ENCODE data around the gene TTC28. TPM values are rescaled to one million over a fixed set of nuclear protein-coding genes. Genes with fewer than 3 reads are reported as not detected.

Gene TTC28
- total and polyA plus RNA-seq, 12 donors = 2.1 to 27.7 (median 20.4) TPM

DNA sequence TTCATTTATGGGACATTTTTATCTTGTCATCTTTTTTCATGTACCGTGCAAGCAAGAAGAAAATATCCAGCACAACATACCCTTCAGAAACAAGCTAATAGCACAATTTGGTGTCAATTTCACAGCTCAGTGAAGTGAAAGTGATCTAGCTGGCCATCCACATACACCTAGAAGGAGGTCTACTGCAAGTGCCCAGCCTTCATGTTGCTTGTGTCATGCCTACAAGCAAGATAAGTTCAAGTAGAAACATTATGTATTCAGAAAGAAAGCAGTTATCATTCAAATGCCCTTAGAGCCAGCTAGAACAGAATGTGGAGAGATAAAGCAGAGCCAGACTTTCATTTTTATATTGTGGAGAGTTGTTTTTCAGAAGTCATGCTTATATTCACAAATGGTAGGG, 434.9 kb downstream of the TTC28 start:
- TF ChIP-seq, protein P1, sequence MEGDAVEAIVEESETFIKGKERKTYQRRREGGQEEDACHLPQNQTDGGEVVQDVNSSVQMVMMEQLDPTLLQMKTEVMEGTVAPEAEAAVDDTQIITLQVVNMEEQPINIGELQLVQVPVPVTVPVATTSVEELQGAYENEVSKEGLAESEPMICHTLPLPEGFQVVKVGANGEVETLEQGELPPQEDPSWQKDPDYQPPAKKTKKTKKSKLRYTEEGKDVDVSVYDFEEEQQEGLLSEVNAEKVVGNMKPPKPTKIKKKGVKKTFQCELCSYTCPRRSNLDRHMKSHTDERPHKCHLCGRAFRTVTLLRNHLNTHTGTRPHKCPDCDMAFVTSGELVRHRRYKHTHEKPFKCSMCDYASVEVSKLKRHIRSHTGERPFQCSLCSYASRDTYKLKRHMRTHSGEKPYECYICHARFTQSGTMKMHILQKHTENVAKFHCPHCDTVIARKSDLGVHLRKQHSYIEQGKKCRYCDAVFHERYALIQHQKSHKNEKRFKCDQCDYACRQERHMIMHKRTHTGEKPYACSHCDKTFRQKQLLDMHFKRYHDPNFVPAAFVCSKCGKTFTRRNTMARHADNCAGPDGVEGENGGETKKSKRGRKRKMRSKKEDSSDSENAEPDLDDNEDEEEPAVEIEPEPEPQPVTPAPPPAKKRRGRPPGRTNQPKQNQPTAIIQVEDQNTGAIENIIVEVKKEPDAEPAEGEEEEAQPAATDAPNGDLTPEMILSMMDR (IDR thresholded peaks at IDR 0.05) = no peak
- no peaks in the 10 kb centered on the region for H3K36me3 ChIP-seq
- ATAC-seq = peak in 6 of 8 donors; percentile 21 to 71 (median 53)
- H3K4me3 ChIP-seq = peak overlapping the region in 1 of 10 donors; percentile 0
- no peak for DNase-seq
- H3K27me3 ChIP-seq = no peaks in the 10 kb centered on the region
- 31 to 52% methylated on average over 1 of the region's 1 CpG for WGBS, 2 donors
- H3K9me3 ChIP-seq = no peaks in the 10 kb centered on the region
- peak overlapping the region in 5 of 10 donors; percentile 43 to 57 (median 49) for H3K27ac ChIP-seq
- H3K4me1 ChIP-seq = peaks cover 0 to 73% (median 52%) of the 10 kb centered on the region in 9 donors
- intact Hi-C loops (cut with DNase I) = no loop called here

DNA sequence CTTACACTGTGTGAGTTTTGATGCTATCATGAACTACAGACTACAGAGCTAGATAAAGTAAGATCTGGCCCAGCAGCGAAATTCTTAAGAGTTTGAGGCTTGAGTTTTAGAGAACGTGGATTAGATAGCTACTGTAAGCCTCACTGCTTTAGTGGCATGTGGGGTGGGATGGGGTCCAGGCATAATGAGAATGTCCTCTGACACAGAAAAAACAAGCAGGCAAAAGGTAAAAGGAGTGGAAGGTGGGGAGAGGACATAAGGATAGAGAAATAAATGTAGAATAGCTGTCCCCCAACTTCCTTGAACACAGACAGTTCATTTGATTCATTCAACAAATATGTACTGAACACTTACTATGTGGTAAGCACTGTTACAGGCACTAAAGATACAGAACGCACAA, 436.1 kb downstream of the TTC28 start:
- Histone ChIP-seq H3K9me3 (peaks cover 0 to 2% (median 0%) of the 10 kb centered on the region in 11 donors), H3K36me3 (no peaks in the 10 kb centered on the region), H3K27me3 (no peaks in the 10 kb centered on the region), H3K4me3 (no peak overlapping the region), H3K27ac (peak overlapping the region in 2 of 10 donors; percentile 20 to 54), H3K4me1 (peaks cover 0 to 61% (median 42%) of the 10 kb centered on the region in 9 donors)
- peak in 1 of 8 donors; percentile 4 for ATAC-seq
- DNase-seq = no peak
- whole genome bisulfite sequencing, 2 donors = 55 to 66% methylated on average over 3 of the region's 3 CpGs
- TF ChIP-seq, protein P1 (IDR thresholded peaks at IDR 0.05) = no peak
- intact Hi-C loops (cut with DNase I) = no loop called here

DNA sequence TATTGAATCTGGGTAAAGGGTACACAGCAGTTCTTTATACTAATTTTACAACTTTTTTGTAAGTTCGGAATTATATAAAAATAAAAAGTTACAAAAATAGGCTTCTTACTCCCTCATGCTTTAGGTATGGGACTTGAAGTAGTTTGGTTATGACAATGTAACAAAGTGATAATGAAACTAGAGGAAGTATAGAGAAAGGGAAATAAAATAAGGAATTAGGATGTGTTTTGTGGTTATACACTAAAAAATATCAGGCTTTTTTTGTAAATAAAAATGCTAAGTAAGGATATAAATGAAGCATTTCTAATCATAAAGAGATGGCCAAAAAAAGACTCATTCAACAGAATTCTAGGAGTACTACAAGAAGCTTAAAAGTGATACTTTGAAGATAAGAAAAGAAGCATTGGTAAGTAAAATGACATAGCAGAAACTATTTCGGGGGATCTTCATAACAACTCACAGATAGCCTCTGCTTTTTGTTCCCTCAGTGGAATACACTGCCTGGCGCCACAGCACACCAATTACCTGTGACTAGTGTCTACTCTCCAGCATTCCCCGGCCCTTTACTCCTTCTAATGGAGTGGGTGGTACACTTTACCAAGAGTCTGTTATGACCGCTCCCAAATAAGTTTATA, 437.9 kb downstream of the TTC28 start:
- intact Hi-C loops (cut with DNase I) = no loop called here
- WGBS, 2 donors = 90 to 94% methylated on average over 5 of the region's 5 CpGs
- H3K4me3 ChIP-seq = no peak overlapping the region
- TF ChIP-seq, protein P1 (IDR thresholded peaks at IDR 0.05) = no peak
- no peaks in the 10 kb centered on the region for H3K36me3 ChIP-seq
- H3K27me3 ChIP-seq = no peaks in the 10 kb centered on the region
- DNase-seq (no peak), ATAC-seq (no peak)
- H3K9me3 ChIP-seq = peaks cover 0 to 12% (median 0%) of the 10 kb centered on the region in 11 donors
- H3K4me1 ChIP-seq = peaks cover 0 to 50% (median 26%) of the 10 kb centered on the region in 9 donors
- H3K27ac ChIP-seq = no peak overlapping the region

DNA sequence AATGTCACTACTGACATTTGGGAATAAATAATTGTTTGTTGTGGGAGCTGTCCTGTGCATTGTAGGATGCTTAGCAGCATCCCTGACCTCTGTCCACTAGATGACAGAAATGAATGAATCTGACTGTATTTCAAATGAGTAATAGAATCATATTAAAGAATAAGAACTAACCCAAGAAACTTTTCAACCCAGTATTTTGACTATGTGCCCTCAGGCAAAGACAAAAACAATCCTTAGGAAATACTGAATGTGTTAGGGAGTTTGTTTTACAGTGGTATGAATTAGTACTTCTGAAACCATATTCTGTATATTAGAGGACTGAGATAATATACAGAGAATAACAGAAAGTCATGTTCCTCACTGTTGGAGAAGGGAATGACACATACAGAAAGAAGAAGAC, 439.7 kb downstream of the TTC28 start:
- TF ChIP-seq, protein P1 (IDR thresholded peaks at IDR 0.05) = no peak
- intact Hi-C loops (cut with DNase I) = no loop called here

More for the DNA sequence above, 439.7 kb downstream of the TTC28 start:
- ATAC-seq = no peak
- no peaks in the 10 kb centered on the region for H3K36me3 ChIP-seq
- H3K27ac ChIP-seq = no peak overlapping the region
- H3K4me1 ChIP-seq = peaks cover 0 to 41% (median 14%) of the 10 kb centered on the region in 9 donors
- DNase-seq = no peak
- no peaks in the 10 kb centered on the region for H3K27me3 ChIP-seq
- no peak overlapping the region for H3K4me3 ChIP-seq
- peaks cover 0 to 12% (median 0%) of the 10 kb centered on the region in 11 donors for H3K9me3 ChIP-seq
